IMR-90 (cell line): ENCODE data around the gene BMPER. TPM values are rescaled to one million over a fixed set of nuclear protein-coding genes. Genes with fewer than 3 reads are reported as not detected.

Source experiments
- ATAC-seq: fragments of 200-7000 bp; cut with Tn5 transposase; 2 replicates; pipeline ENCODE4 v1.9.1; 2020; ENCODE audit warnings: low read depth, mild to moderate bottlenecking, moderate library complexity
- BruUV-seq: library from RNA; stranded (reverse); fragments of 400-500 nt; replicated peaks from 2 replicates; lab custom pipeline; 2021; lab: Mats Ljungman, UMichigan
- CTCF ChIA-PET: fragments of 300-600 bp; formaldehyde crosslinking; extraction: SDS; loops from one replicate; lab custom pipeline; 2021; ENCODE audit warnings: antibody characterized with exemption; lab: Yijun Ruan, JAX
- POLR2A ChIA-PET: fragments of 300-600 bp; sonication (Branson Sonifier 250); formaldehyde crosslinking; loops from one replicate; lab custom pipeline; 2022; ENCODE audit warnings: antibody characterized with exemption; ENCODE audit not compliant: unreplicated experiment; lab: Charles Lee
- DNase-seq: peaks from one replicate; pipeline ENCODE4 v3.0.0; 2013
- H2AFZ ChIP-seq: replicated peaks from 2 replicates; pipeline ENCODE3; 2013; ENCODE audit warnings: low read length, mild to moderate bottlenecking; ENCODE audit not compliant: poor library complexity
- H2AK5ac ChIP-seq: 2 replicates; pipeline ENCODE4 v1.6.1; 2013; ENCODE audit warnings: low read depth, low read length, inconsistent platforms
- H2AK9ac ChIP-seq: replicated peaks from 2 replicates; pipeline ENCODE3; 2013; ENCODE audit warnings: mild to moderate bottlenecking, low read depth, low read length, moderate library complexity; ENCODE audit not compliant: poor library complexity
- H2BK120ac ChIP-seq: 2 replicates; pipeline ENCODE4 v1.6.1; 2013; ENCODE audit warnings: low read depth, low read length, inconsistent platforms
- H2BK15ac ChIP-seq: 3 replicates; pipeline ENCODE4 v1.6.1; 2013; ENCODE audit warnings: low read depth, low read length, inconsistent platforms
- H2BK20ac ChIP-seq: 2 replicates; pipeline ENCODE4 v1.6.1; 2013; ENCODE audit warnings: low read depth, mild to moderate bottlenecking, inconsistent platforms, low read length, moderate library complexity
- H2BK5ac ChIP-seq: 2 replicates; pipeline ENCODE4 v1.6.1; 2013; ENCODE audit warnings: mild to moderate bottlenecking, low read depth, low read length, inconsistent platforms; ENCODE audit not compliant: poor library complexity, severe bottlenecking
- H3K14ac ChIP-seq: replicated peaks from 2 replicates; pipeline ENCODE4 v1.6.1; 2013; ENCODE audit warnings: low read depth, low read length, inconsistent platforms
- H3K18ac ChIP-seq: 2 replicates; pipeline ENCODE4 v1.6.1; 2013; ENCODE audit warnings: low read depth, low read length, control low read depth
- H3K23ac ChIP-seq: 2 replicates; pipeline ENCODE4 v1.6.1; 2013; ENCODE audit warnings: low read depth, low read length, inconsistent platforms
- H3K27ac ChIP-seq: 2 replicates; pipeline ENCODE4 v1.5.1; 2013; ENCODE audit warnings: mild to moderate bottlenecking, control low read depth, low read length; ENCODE audit not compliant: insufficient read depth
- H3K27me3 ChIP-seq: 2 replicates; pipeline ENCODE4 v1.6.1; 2013; ENCODE audit warnings: low read length; ENCODE audit not compliant: control insufficient read depth, insufficient read depth
- H3K36me3 ChIP-seq: 2 replicates; pipeline ENCODE4 v1.6.1; 2013; ENCODE audit warnings: low read length, mixed read lengths; ENCODE audit not compliant: control insufficient read depth, insufficient read depth
- H3K4ac ChIP-seq: 2 replicates; pipeline ENCODE4 v1.6.1; 2013; ENCODE audit warnings: low read depth, low read length, inconsistent platforms
- H3K4me1 ChIP-seq: 2 replicates; pipeline ENCODE4 v1.6.1; 2013; ENCODE audit warnings: low read length, mixed read lengths; ENCODE audit not compliant: control insufficient read depth, insufficient read depth
- H3K4me2 ChIP-seq: 2 replicates; pipeline ENCODE4 v1.6.1; 2013; ENCODE audit warnings: low read depth, mild to moderate bottlenecking, control low read depth, low read length, moderate library complexity
- H3K4me3 ChIP-seq: 2 replicates; pipeline ENCODE4 v1.5.1; 2013; ENCODE audit warnings: low read depth, mild to moderate bottlenecking, control low read depth, low read length, moderate library complexity; ENCODE audit not compliant: insufficient read depth
- H3K56ac ChIP-seq: 2 replicates; pipeline ENCODE4 v1.6.1; 2013; ENCODE audit warnings: low read length, inconsistent platforms; ENCODE audit not compliant: insufficient read depth; ENCODE audit errors: extremely low read depth
- H3K79me1 ChIP-seq, 2 experiments: 2 replicates each; pipeline ENCODE4 v1.6.1; 2013; ENCODE audit warnings: low read length in 2 of 2, inconsistent platforms in 1 of 2, low read depth in 1 of 2
- H3K9ac ChIP-seq: 2 replicates; pipeline ENCODE4 v1.6.1; 2013; ENCODE audit warnings: low read depth, low read length, control low read depth
- H3K9me1 ChIP-seq: 2 replicates; pipeline ENCODE4 v1.6.1; 2013; ENCODE audit warnings: low read length, inconsistent platforms; ENCODE audit not compliant: insufficient read depth
- H3K9me3 ChIP-seq: 2 replicates; pipeline ENCODE4 v1.6.1; 2013; ENCODE audit warnings: low read length; ENCODE audit not compliant: control insufficient read depth, insufficient read depth
- H4K20me1 ChIP-seq: 2 replicates; pipeline ENCODE4 v1.6.1; 2013; ENCODE audit warnings: low read length, inconsistent platforms; ENCODE audit not compliant: insufficient read depth
- H4K5ac ChIP-seq: 2 replicates; pipeline ENCODE4 v1.6.1; 2013; ENCODE audit warnings: mild to moderate bottlenecking, low read depth, low read length, control low read depth
- H4K8ac ChIP-seq, 2 experiments: 2 replicates each; pipeline ENCODE4 v1.6.1; 2013; ENCODE audit warnings: low read depth in 2 of 2, low read length in 2 of 2, control low read depth in 1 of 2, inconsistent platforms in 1 of 2
- H4K91ac ChIP-seq: 2 replicates; pipeline ENCODE4 v1.6.1; 2013; ENCODE audit warnings: low read depth, low read length, inconsistent platforms; ENCODE audit not compliant: insufficient read depth
- CEBPB ChIP-seq: IDR thresholded peaks from 2 replicates; pipeline ENCODE4 v1.6.1; 2012; ENCODE audit warnings: low read depth, low read length, improper control_type of control experiment
- MAZ ChIP-seq: IDR thresholded peaks from 2 replicates; pipeline ENCODE4 v1.6.1; 2012; ENCODE audit warnings: low read depth, mild to moderate bottlenecking, low read length, improper control_type of control experiment, moderate library complexity, borderline replicate concordance
- MXI1 ChIP-seq: IDR thresholded peaks from 2 replicates; pipeline ENCODE4 v1.6.1; 2012; ENCODE audit warnings: low read depth, mild to moderate bottlenecking, low read length, moderate library complexity, borderline replicate concordance
- WGBS, 2 experiments: methylation state at CpG; one replicate each; pipeline versions ENCODE4 v1.1.5 to v1.1.7; 2013; ENCODE audit warnings: missing lambda C conversion rate in 2 of 2; ENCODE audit not compliant: insufficient read length in 1 of 2; ENCODE audit errors: extremely low coverage in 2 of 2; 5-methylcytosine and 5-hydroxymethylcytosine counted together
- dilution Hi-C: fragments of 300-500 bp; cut with HindIII; formaldehyde crosslinking; loops from one replicate; pipeline ENCODE4 v1.14.3; 2018; ENCODE audit warnings: low sequenced_read_pairs; ENCODE audit not compliant: unreplicated experiment
- in situ Hi-C: fragments of 300-500 bp; cut with MboI; formaldehyde crosslinking; loops from 3 replicates; pipeline ENCODE4 v1.14.3; 2019; ENCODE audit warnings: low sequenced_read_pairs, inconsistent platforms, mixed read lengths
- intact Hi-C: fragments of 100-400 bp; cut with micrococcal nuclease; formaldehyde crosslinking; loops from 2 replicates; pipeline ENCODE4 v1.10.0; 2022
- polyA plus RNA-seq, 3 experiments: library from polyadenylated mRNA; depleted of rRNA; stranded (reverse); fragments of >200 nt; gene quantifications; 2 replicates each; pipeline ENCODE4 v1.2.3, GENCODE V29; 2012; ENCODE audit warnings: low replicate concordance in 1 of 3
- total RNA-seq: library from RNA; depleted of rRNA; stranded (reverse); fragments of >200 nt; gene quantifications from 2 replicates; pipeline ENCODE4 v1.2.3, GENCODE V29; 2012

Gene BMPER
- total and polyA plus RNA-seq, 2 of the 4 experiments (the other 2 are of a cell fraction), result 6.2 to 7.9 TPM

DNA sequence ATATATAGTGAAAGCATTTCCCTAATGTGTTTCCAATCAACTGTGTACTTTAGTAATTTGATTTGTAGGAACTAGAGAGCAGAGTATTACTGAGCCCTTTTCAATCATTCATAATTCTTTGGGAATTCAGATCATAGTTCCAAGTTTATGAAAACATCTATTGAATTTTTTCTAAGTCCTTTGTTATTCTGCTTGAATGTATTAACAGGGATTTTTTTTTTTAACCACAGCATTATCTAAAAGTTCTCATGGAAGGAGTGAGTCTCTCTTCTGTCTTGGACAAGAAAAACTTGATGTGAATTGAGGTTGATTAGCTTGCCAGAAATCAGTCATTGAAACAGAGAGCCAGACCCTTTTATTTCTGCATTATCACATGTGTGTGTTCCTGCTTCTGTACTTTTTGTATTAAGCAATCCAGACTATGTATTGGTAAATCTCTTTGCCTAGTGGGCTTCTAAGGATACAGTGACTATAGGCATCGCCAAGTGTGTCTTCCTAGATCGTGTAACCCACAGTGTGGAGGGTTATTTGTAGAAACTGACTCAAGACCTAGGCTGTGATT lies 59.9 kb downstream of the BMPER start:
- Histone ChIP-seq H3K36me3 (no peaks in the 10 kb centered on the region), H2AK5ac (no peak overlapping the region), H3K4me2 (no peak overlapping the region; the same call in 1 of the 2 replicates), H3K27me3 (no peaks in the 10 kb centered on the region), H4K91ac (no peak overlapping the region), H2BK15ac (no peak overlapping the region), H3K9me3 (no peaks in the 10 kb centered on the region), H3K4me1 (peaks cover 4% of the 10 kb centered on the region; the same call in 1 of the 2 replicates), H3K79me1 (no peaks in the 10 kb centered on the region), H2AK9ac (no peak overlapping the region), H2AFZ (no peak overlapping the region), H3K27ac (no peak overlapping the region), H4K5ac (peak overlapping the region; percentile 35; the same call in 1 of the 2 replicates), H3K9ac (no peak overlapping the region), H3K23ac (no peak overlapping the region), H3K18ac (peak overlapping the region; percentile 85; the same call in 1 of the 2 replicates), H3K14ac (no peak overlapping the region), H2BK120ac (no peak overlapping the region), H4K20me1 (no peaks in the 10 kb centered on the region), H3K56ac (no peak overlapping the region), H3K9me1 (no peaks in the 10 kb centered on the region), H4K8ac (no peak overlapping the region), H3K4ac (no peak overlapping the region), H3K4me3 (no peak overlapping the region), H2BK5ac (no peak overlapping the region), H2BK20ac (no peak overlapping the region)
- ChIA-PET CTCF (no interaction called here), POLR2A (no interaction called here)
- DNase-seq, result peak; percentile 18
- no TSS peak for BruUV-seq
- peak; percentile 79 for TF ChIP-seq CEBPB
- TF ChIP-seq MAZ, result no peak
- TF ChIP-seq MXI1, result no peak
- dilution Hi-C loops, result no loop called here
- intact Hi-C loops, result no loop called here
- no peak for ATAC-seq
- in situ Hi-C loops, result no loop called here
- WGBS, 2 experiments, result no CpG with 5 or more reads among the region's 2 CpGs
